ENCODE measurements around the gene LDHAL6A.

The LDHAL6A gene

DNA sequence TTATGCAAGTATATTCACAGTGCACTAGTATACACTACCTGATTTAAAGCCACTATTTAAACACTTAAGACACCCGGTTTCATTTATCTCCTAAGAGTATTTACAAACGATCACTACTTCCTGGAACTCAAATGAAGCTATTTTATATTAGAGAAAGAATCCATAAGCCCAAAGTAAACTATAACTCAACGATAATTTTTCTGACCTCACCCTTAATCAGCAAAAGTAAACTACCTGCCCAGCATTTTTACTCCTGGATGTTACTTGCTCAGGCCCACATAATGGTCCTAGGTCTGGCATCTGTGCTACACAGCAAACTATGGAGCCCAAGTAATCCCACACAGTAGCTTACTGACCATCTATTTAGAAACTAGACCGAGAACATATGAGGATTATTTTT is 37.7 kb downstream of the LDHAL6A start:
- DNase-seq (ENCODE audit: low spot score), result no peak
- TF ChIP-seq, protein P1, sequence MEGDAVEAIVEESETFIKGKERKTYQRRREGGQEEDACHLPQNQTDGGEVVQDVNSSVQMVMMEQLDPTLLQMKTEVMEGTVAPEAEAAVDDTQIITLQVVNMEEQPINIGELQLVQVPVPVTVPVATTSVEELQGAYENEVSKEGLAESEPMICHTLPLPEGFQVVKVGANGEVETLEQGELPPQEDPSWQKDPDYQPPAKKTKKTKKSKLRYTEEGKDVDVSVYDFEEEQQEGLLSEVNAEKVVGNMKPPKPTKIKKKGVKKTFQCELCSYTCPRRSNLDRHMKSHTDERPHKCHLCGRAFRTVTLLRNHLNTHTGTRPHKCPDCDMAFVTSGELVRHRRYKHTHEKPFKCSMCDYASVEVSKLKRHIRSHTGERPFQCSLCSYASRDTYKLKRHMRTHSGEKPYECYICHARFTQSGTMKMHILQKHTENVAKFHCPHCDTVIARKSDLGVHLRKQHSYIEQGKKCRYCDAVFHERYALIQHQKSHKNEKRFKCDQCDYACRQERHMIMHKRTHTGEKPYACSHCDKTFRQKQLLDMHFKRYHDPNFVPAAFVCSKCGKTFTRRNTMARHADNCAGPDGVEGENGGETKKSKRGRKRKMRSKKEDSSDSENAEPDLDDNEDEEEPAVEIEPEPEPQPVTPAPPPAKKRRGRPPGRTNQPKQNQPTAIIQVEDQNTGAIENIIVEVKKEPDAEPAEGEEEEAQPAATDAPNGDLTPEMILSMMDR (IDR thresholded peaks at IDR 0.05; ENCODE audit: borderline replicate concordance, control extremely low read depth, extremely low read depth, insufficient read depth, missing control alignments), result no peak
- in situ Hi-C loops (cut with MboI; ENCODE audit: low sequenced_read_pairs, unreplicated experiment), result no loop called here

DNA sequence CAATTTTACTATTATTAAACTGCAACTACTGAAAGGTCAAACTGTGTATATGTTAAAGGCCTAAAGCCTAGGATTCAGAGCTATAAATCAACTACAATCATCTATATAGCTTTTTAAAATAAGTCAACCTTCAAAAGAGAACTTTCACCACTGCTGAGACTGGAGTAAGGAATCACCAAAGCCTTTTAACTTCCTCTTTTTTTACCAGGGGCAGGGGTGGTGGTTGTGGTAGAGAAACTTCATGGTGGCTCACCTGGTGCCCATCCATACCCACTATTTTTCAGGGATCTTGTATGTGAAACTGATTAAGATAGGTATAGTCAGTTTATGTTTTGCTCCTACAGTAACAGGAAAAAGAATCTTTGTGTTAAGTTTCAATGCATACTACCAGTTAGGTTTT is 39.6 kb downstream of the LDHAL6A start:
- TF ChIP-seq, protein P1 (IDR thresholded peaks at IDR 0.05; ENCODE audit: borderline replicate concordance, control extremely low read depth, extremely low read depth, insufficient read depth, missing control alignments), result no peak
- no peak for DNase-seq (ENCODE audit: low spot score)
- in situ Hi-C loops (cut with MboI; ENCODE audit: low sequenced_read_pairs, unreplicated experiment), result no loop called here

- in situ Hi-C loops (cut with MboI; ENCODE audit: low sequenced_read_pairs, unreplicated experiment), result no loop called here
- no peak for DNase-seq (ENCODE audit: low spot score)
- TF ChIP-seq, protein P1 (IDR thresholded peaks at IDR 0.05; ENCODE audit: borderline replicate concordance, control extremely low read depth, extremely low read depth, insufficient read depth, missing control alignments), result no peak
Measured at GRCh38 chr11:18495703-18496102, 40.0 kb downstream of the LDHAL6A start.

- no peak for DNase-seq (ENCODE audit: low spot score)
- in situ Hi-C loops (cut with MboI; ENCODE audit: low sequenced_read_pairs, unreplicated experiment), result no loop called here
- TF ChIP-seq, protein P1 (IDR thresholded peaks at IDR 0.05; ENCODE audit: borderline replicate concordance, control extremely low read depth, extremely low read depth, insufficient read depth, missing control alignments), result no peak
Measured at GRCh38 chr11:18498039-18498438, 42.4 kb downstream of the LDHAL6A start.

GRCh38 chr11:18501629-18502028 is 46.0 kb downstream of the LDHAL6A start:
- TF ChIP-seq, protein P1 (IDR thresholded peaks at IDR 0.05; ENCODE audit: borderline replicate concordance, control extremely low read depth, extremely low read depth, insufficient read depth, missing control alignments), result no peak
- in situ Hi-C loops (cut with MboI; ENCODE audit: low sequenced_read_pairs, unreplicated experiment), result no loop called here
- no peak for DNase-seq (ENCODE audit: low spot score)

DNA sequence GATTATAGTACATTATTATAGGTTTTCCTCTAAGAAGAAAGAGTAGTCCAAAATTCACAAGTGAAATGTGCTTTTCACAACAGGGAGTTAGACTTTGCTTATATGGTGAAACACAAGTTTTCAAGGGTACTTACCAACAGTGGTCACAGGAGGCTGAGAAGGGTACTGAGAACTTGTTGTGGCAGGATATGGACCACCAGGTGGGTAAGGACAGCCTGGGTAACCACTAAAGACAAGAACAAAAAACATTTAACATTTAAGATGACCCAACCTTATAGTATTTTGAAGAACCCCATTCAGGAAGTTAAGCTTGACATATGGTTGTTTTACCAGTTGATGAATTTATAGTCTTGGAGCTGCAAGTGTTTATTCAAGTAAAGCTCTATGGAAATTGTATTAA is 46.7 kb downstream of the LDHAL6A start:
- in situ Hi-C loops (cut with MboI; ENCODE audit: low sequenced_read_pairs, unreplicated experiment), result no loop called here
- no peak for DNase-seq (ENCODE audit: low spot score)
- TF ChIP-seq, protein P1 (IDR thresholded peaks at IDR 0.05; ENCODE audit: borderline replicate concordance, control extremely low read depth, extremely low read depth, insufficient read depth, missing control alignments), result no peak

GRCh38 chr11:18521122-18521521 is 65.5 kb downstream of the LDHAL6A start:
- DNase-seq (ENCODE audit: low spot score), result no peak
- TF ChIP-seq, protein P1 (IDR thresholded peaks at IDR 0.05; ENCODE audit: borderline replicate concordance, control extremely low read depth, extremely low read depth, insufficient read depth, missing control alignments), result no peak
- in situ Hi-C loops (cut with MboI; ENCODE audit: low sequenced_read_pairs, unreplicated experiment), result no loop called here
